HEK293 (cell line): Measurements from ENCODE around the gene ALDOA.
A peak's percentile ranks its signal among the peaks of the same experiment; 100 is the strongest.

ENCODE experiments used
- FEZF1 ChIP-seq: fragments of 450-650 bp; formaldehyde crosslinking; IDR thresholded peaks from 2 replicates; pipeline ENCODE4 v1.5.1; 2016; ENCODE audit warnings: missing biosample characterization, missing genetic modification characterization
- GFI1B ChIP-seq: fragments of 450-650 bp; formaldehyde crosslinking; IDR thresholded peaks from 2 replicates; pipeline ENCODE4 v1.5.1; 2016; ENCODE audit warnings: missing biosample characterization, missing genetic modification characterization
- INSM2 ChIP-seq: fragments of 450-650 bp; formaldehyde crosslinking; IDR thresholded peaks from 2 replicates; pipeline ENCODE4 v1.5.1; 2016; ENCODE audit warnings: missing biosample characterization, missing genetic modification characterization
- KLF10 ChIP-seq: fragments of 450-650 bp; IDR thresholded peaks from 2 replicates; pipeline ENCODE4 v1.5.1; 2018; ENCODE audit warnings: missing biosample characterization, mild to moderate bottlenecking, missing genetic modification characterization
- KLF16 ChIP-seq: fragments of 450-650 bp; formaldehyde crosslinking; IDR thresholded peaks from 2 replicates; pipeline ENCODE4 v1.5.1; 2017; ENCODE audit warnings: missing biosample characterization, missing genetic modification characterization
- YY1 ChIP-seq: fragments of 450-650 bp; formaldehyde crosslinking; IDR thresholded peaks from 2 replicates; pipeline ENCODE4 v1.5.1; 2018; ENCODE audit warnings: missing biosample characterization, missing genetic modification characterization
- ZBTB7A ChIP-seq: fragments of 450-650 bp; formaldehyde crosslinking; IDR thresholded peaks from 2 replicates; pipeline ENCODE4 v1.5.1; 2016; ENCODE audit warnings: low read depth, missing biosample characterization, missing genetic modification characterization
- ZFP69B ChIP-seq: fragments of 450-650 bp; formaldehyde crosslinking; IDR thresholded peaks from 2 replicates; pipeline ENCODE4 v1.5.1; 2016; ENCODE audit warnings: missing biosample characterization, missing genetic modification characterization
- ZNF121 ChIP-seq: fragments of 450-650 bp; formaldehyde crosslinking; IDR thresholded peaks from 2 replicates; pipeline ENCODE4 v1.5.1; 2016; ENCODE audit warnings: missing biosample characterization, missing genetic modification characterization
- ZNF184 ChIP-seq: fragments of 450-650 bp; IDR thresholded peaks from 2 replicates; pipeline ENCODE4 v1.5.1; 2018; ENCODE audit warnings: missing biosample characterization, mild to moderate bottlenecking, missing genetic modification characterization
- ZNF391 ChIP-seq: fragments of 450-650 bp; formaldehyde crosslinking; IDR thresholded peaks from 2 replicates; pipeline ENCODE4 v1.5.1; 2016; ENCODE audit warnings: low read depth, missing biosample characterization, missing genetic modification characterization, borderline replicate concordance
- ZNF48 ChIP-seq: fragments of 450-650 bp; formaldehyde crosslinking; IDR thresholded peaks from 2 replicates; pipeline ENCODE4 v1.5.1; 2016; ENCODE audit warnings: missing biosample characterization, missing genetic modification characterization
- ZNF610 ChIP-seq: fragments of 450-650 bp; formaldehyde crosslinking; IDR thresholded peaks from 2 replicates; pipeline ENCODE4 v1.5.1; 2016; ENCODE audit warnings: missing biosample characterization, missing genetic modification characterization, borderline replicate concordance
- ZSCAN30 ChIP-seq: fragments of 450-650 bp; IDR thresholded peaks from 2 replicates; pipeline ENCODE4 v1.5.1; 2018; ENCODE audit warnings: missing biosample characterization, mild to moderate bottlenecking, missing genetic modification characterization, moderate library complexity
- TF ChIP-seq, protein P1 (sequence below): fragments of 450-650 bp; IDR thresholded peaks from 2 replicates; pipeline ENCODE4 v1.5.1; 2018; ENCODE audit warnings: missing biosample characterization, mild to moderate bottlenecking, missing genetic modification characterization
- TF ChIP-seq, protein P2 (sequence below): fragments of 450-650 bp; formaldehyde crosslinking; IDR thresholded peaks from 2 replicates; pipeline ENCODE4 v1.5.1; 2017; ENCODE audit warnings: missing biosample characterization, missing genetic modification characterization
- TF ChIP-seq, protein P3 (sequence below): fragments of 450-650 bp; formaldehyde crosslinking; conservative IDR thresholded peaks from 2 replicates; pipeline ENCODE4 v1.5.1; 2016; ENCODE audit warnings: low read depth, missing biosample characterization, missing genetic modification characterization

ALDOA gene

GRCh38 chr16:30096105-30096861 is 30.7 kb downstream of the ALDOA start, which contains the start of gene YPEL3 (continued):
- TF ChIP-seq, protein P1, sequence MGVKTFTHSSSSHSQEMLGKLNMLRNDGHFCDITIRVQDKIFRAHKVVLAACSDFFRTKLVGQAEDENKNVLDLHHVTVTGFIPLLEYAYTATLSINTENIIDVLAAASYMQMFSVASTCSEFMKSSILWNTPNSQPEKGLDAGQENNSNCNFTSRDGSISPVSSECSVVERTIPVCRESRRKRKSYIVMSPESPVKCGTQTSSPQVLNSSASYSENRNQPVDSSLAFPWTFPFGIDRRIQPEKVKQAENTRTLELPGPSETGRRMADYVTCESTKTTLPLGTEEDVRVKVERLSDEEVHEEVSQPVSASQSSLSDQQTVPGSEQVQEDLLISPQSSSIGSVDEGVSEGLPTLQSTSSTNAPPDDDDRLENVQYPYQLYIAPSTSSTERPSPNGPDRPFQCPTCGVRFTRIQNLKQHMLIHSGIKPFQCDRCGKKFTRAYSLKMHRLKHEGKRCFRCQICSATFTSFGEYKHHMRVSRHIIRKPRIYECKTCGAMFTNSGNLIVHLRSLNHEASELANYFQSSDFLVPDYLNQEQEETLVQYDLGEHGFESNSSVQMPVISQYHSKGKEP (tag by site-specific recombination), result peak; percentile 81; the same call in 1 of the 2 replicates
- TF ChIP-seq, protein P2, sequence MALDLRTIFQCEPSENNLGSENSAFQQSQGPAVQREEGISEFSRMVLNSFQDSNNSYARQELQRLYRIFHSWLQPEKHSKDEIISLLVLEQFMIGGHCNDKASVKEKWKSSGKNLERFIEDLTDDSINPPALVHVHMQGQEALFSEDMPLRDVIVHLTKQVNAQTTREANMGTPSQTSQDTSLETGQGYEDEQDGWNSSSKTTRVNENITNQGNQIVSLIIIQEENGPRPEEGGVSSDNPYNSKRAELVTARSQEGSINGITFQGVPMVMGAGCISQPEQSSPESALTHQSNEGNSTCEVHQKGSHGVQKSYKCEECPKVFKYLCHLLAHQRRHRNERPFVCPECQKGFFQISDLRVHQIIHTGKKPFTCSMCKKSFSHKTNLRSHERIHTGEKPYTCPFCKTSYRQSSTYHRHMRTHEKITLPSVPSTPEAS, result peak; percentile 19; the same call in 1 of the 2 replicates
- TF ChIP-seq ZBTB7A (tag by site-specific recombination) (peak; percentile 70; the same call in 1 of the 2 replicates), ZNF184 (tag by site-specific recombination) (0 out of 2 replicates have a peak, but pooled peaks have one; percentile 10), ZNF610 (tag by site-specific recombination) (0 out of 2 replicates have a peak, but pooled peaks have one; percentile 8), KLF10 (tag by site-specific recombination) (peak; percentile 88), KLF16 (tag by site-specific recombination) (peak; percentile 58; the same call in 1 of the 2 replicates), ZFP69B (tag by site-specific recombination) (peak; percentile 71), GFI1B (tag by site-specific recombination) (no peak), ZSCAN30 (tag by site-specific recombination) (peak; percentile 80; the same call in 1 of the 2 replicates), ZNF121 (peak; percentile 50; the same call in 1 of the 2 replicates), ZNF391 (tag by site-specific recombination) (0 out of 2 replicates have a peak, but pooled peaks have one; percentile 52), ZNF48 (tag by site-specific recombination) (no peak), FEZF1 (tag by site-specific recombination) (no peak), INSM2 (tag by site-specific recombination) (no peak; the same call in none of the 2 replicates), YY1 (tag by site-specific recombination) (0 out of 2 replicates have a peak, but pooled peaks have one; percentile 12)
- TF ChIP-seq, protein P3, sequence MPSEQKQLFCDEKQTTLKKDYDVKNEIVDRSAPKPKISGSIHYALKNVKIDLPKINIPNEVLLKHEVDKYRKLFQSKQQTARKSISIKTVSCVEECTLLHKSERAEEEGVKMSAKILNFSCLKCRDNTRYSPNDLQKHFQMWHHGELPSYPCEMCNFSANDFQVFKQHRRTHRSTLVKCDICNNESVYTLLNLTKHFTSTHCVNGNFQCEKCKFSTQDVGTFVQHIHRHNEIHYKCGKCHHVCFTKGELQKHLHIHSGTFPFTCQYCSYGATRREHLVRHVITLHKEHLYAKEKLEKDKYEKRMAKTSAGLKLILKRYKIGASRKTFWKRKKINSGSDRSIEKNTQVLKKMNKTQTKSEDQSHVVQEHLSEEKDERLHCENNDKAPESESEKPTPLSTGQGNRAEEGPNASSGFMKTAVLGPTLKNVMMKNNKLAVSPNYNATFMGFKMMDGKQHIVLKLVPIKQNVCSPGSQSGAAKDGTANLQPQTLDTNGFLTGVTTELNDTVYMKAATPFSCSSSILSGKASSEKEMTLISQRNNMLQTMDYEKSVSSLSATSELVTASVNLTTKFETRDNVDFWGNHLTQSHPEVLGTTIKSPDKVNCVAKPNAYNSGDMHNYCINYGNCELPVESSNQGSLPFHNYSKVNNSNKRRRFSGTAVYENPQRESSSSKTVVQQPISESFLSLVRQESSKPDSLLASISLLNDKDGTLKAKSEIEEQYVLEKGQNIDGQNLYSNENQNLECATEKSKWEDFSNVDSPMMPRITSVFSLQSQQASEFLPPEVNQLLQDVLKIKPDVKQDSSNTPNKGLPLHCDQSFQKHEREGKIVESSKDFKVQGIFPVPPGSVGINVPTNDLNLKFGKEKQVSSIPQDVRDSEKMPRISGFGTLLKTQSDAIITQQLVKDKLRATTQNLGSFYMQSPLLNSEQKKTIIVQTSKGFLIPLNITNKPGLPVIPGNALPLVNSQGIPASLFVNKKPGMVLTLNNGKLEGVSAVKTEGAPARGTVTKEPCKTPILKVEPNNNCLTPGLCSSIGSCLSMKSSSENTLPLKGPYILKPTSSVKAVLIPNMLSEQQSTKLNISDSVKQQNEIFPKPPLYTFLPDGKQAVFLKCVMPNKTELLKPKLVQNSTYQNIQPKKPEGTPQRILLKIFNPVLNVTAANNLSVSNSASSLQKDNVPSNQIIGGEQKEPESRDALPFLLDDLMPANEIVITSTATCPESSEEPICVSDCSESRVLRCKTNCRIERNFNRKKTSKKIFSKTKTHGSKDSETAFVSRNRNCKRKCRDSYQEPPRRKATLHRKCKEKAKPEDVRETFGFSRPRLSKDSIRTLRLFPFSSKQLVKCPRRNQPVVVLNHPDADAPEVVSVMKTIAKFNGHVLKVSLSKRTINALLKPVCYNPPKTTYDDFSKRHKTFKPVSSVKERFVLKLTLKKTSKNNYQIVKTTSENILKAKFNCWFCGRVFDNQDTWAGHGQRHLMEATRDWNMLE (tag by site-specific recombination), result peak; percentile 51; the same call in 1 of the 2 replicates
